ENCODE results near the gene TPGS2. TPM values are rescaled to one million over a fixed set of nuclear protein-coding genes. Genes with fewer than 3 reads are reported as not detected.

TPGS2 gene
- total and polyA plus RNA-seq, 5 experiments from 2014 or later = 49.7 to 62.6 (median 55.7) TPM

DNA sequence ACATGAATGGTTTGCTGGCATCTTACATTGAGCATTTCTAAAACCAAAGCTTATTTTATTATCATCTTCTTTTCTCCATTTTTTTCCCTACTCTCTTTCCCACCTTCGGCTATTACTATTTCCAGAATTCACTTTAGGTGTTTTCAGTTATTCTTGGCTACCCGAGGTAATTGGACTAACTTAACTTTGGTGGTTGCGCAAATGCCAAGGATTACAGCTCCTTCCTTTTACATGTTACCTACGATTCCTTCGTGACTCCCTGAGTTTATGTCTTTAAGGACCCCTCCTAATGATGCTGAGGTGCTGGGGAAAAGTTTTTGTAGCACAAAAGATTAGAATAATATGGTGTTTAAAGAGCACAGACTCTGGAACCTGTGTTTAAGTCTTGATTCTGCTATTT lies 14.4 kb upstream of the TPGS2 start:
- ATAC-seq = no peak
- no peaks in the 10 kb centered on the region for H3K27me3 Mint-ChIP-seq
- no peak for DNase-seq
- peaks cover 16 to 59% (median 34%) of the 10 kb centered on the region in 3 donors for H3K36me3 Mint-ChIP-seq
- peaks cover 0 to 13% (median 0%) of the 10 kb centered on the region in 9 donors for H3K9me3 Mint-ChIP-seq
- peaks cover 2 to 8% (median 6%) of the 10 kb centered on the region in 4 donors for H3K4me1 Mint-ChIP-seq
- no peak overlapping the region for H3K4me3 Mint-ChIP-seq
- no peak overlapping the region for H3K27ac Mint-ChIP-seq
- POLR2A ChIA-PET = interaction anchor here (0.5 kb wide), 1 partner anchor 17 kb away, joined by 4 read pairs; no protein-coding TSS in a partner anchor

DNA sequence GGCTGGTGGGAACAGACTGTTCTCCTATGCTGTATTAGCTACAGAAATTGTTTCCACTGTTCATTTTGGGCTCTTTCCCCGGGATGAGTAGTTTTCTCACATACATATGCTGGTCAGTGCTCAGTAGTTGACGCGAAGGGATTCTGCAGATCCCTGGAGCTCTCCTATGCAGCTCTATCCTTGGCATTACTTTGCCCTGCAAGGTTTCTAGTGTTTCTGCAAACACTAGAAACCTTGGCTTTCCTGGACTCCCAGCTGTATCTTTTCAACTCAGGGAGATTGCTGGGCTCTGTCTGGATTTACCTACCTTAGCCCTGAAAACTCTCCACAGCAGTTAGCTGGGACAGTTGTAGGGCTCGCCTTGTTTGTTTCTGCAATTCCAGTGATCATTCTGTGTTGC lies 11.0 kb upstream of the TPGS2 start:
- H3K4me1 Mint-ChIP-seq = peaks cover 2 to 8% (median 6%) of the 10 kb centered on the region in 4 donors
- DNase-seq = no peak
- no peak overlapping the region for H3K27ac Mint-ChIP-seq
- H3K36me3 Mint-ChIP-seq = peaks cover 16 to 81% (median 60%) of the 10 kb centered on the region in 3 donors
- no peaks in the 10 kb centered on the region for H3K27me3 Mint-ChIP-seq
- ATAC-seq = no peak
- peak overlapping the region in 1 of 10 donors; percentile 24 for H3K4me3 Mint-ChIP-seq
- POLR2A ChIA-PET = interaction anchor here (0.7 kb wide), 1 partner anchor 370 kb away, joined by 4 read pairs; no protein-coding TSS in a partner anchor
- H3K9me3 Mint-ChIP-seq = peaks cover 0 to 13% (median 2%) of the 10 kb centered on the region in 9 donors

DNA sequence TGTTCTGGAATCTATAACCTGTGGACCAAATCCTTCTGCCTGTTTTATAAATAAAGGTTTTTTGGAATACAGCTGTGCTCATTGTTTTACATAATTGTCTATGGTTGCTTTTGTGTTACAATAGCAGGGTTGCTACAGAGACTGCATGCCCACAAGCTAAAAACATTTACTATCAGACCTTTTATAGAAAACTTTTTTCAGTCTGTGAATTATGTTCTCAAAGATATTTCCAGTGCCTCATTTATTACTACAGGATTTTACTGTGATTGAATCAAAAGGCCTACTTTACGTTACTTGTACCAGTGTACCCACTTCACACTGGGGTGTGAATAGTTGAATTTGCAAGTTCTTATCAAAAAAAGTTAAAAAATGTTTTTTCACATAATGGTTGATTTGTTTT lies 7.1 kb upstream of the TPGS2 start:
- peaks cover 16 to 56% (median 50%) of the 10 kb centered on the region in 3 donors for H3K36me3 Mint-ChIP-seq
- no peak for DNase-seq
- POLR2A ChIA-PET = no interaction called here

DNA sequence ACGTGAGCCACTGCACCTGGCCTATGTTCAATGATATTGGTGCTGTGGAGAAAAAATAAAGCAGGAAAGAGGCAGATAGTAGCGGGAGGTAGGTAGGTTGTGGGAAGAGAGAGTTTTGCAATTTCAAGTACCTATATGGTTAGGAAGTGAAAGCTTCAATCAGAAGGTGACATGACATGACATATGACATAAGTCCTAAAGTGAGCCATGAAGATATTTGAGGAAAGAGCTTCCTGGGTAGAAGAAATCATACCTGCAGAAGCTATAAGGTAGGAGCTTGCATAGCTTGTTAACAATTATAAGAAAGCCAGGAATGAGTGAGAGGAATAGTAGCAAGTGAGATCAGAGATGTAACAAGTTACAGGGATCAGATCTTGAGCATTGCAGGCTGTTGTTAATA lies 4.3 kb upstream of the TPGS2 start:
- no peak overlapping the region for H3K4me3 Mint-ChIP-seq
- peaks cover 0 to 4% (median 0%) of the 10 kb centered on the region in 9 donors for H3K9me3 Mint-ChIP-seq
- POLR2A ChIA-PET = no interaction called here
- H3K36me3 Mint-ChIP-seq = peaks cover 0 to 30% (median 25%) of the 10 kb centered on the region in 3 donors
- no peaks in the 10 kb centered on the region for H3K27me3 Mint-ChIP-seq
- H3K4me1 Mint-ChIP-seq = peaks cover 13 to 27% (median 26%) of the 10 kb centered on the region in 4 donors
- ATAC-seq (no peak), DNase-seq (no peak)
- peak overlapping the region in 1 of 10 donors; percentile 8 for H3K27ac Mint-ChIP-seq

More for the DNA sequence above, 7.1 kb upstream of the TPGS2 start:
- Mint-ChIP-seq H3K27me3 (no peaks in the 10 kb centered on the region), H3K9me3 (peaks cover 0 to 13% (median 2%) of the 10 kb centered on the region in 9 donors), H3K4me1 (peaks cover 1 to 8% (median 3%) of the 10 kb centered on the region in 4 donors), H3K27ac (no peak overlapping the region), H3K4me3 (no peak overlapping the region)
- no peak for ATAC-seq

DNA sequence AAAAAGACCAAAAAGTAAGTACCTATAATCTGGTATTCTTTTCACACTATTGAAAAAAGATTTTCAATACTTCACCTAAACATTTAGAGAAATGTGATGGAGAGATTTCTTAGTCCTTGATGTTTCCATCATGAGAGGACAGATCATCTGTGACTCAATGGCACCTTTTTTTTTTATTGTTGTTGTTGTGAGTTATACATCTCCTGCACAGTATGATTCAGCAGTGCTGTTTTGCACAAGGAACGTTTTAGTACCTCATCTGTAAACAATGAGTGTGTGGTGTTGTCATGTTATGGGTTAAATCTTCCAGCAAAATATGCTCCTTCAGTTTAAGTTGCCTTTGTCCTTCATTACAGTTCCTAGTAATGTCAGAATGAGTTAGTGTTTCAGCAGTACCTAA lies 2.3 kb upstream of the TPGS2 start:
- H3K27ac Mint-ChIP-seq = peak overlapping the region in 2 of 10 donors; percentile 6 to 11
- peaks cover 13 to 42% (median 40%) of the 10 kb centered on the region in 4 donors for H3K4me1 Mint-ChIP-seq
- no peak for DNase-seq
- no peak for ATAC-seq
- H3K9me3 Mint-ChIP-seq = no peaks in the 10 kb centered on the region
- H3K4me3 Mint-ChIP-seq = no peak overlapping the region
- H3K27me3 Mint-ChIP-seq = no peaks in the 10 kb centered on the region
- POLR2A ChIA-PET = no interaction called here
- H3K36me3 Mint-ChIP-seq = peaks cover 0 to 12% (median 6%) of the 10 kb centered on the region in 3 donors

DNA sequence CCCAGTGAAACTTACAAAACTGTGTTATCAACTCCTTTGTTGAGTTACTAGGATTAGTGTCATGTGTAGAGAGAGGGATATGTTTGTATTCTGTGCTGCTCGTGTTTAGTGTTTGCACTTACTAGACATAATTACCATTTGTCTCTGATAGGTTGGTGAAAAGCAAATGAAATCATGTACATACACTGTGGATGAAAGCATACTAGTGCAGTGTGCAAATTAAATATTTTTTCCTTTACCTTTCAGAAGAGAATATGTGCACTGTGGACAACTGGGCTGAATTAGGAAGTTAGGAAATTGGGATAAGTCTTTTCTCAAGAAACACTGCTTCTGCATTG lies 1.3 kb upstream of the TPGS2 start:
- no peak for DNase-seq
- Mint-ChIP-seq H3K27me3 (no peaks in the 10 kb centered on the region), H3K36me3 (peaks cover 0 to 2% (median 0%) of the 10 kb centered on the region in 3 donors), H3K4me1 (peaks cover 13 to 42% (median 40%) of the 10 kb centered on the region in 4 donors), H3K4me3 (peak overlapping the region; percentile 88 to 99 (median 93)), H3K27ac (peak overlapping the region; percentile 44 to 92 (median 88)), H3K9me3 (no peaks in the 10 kb centered on the region)
- ATAC-seq = no peak
- POLR2A ChIA-PET = no interaction called here

DNA sequence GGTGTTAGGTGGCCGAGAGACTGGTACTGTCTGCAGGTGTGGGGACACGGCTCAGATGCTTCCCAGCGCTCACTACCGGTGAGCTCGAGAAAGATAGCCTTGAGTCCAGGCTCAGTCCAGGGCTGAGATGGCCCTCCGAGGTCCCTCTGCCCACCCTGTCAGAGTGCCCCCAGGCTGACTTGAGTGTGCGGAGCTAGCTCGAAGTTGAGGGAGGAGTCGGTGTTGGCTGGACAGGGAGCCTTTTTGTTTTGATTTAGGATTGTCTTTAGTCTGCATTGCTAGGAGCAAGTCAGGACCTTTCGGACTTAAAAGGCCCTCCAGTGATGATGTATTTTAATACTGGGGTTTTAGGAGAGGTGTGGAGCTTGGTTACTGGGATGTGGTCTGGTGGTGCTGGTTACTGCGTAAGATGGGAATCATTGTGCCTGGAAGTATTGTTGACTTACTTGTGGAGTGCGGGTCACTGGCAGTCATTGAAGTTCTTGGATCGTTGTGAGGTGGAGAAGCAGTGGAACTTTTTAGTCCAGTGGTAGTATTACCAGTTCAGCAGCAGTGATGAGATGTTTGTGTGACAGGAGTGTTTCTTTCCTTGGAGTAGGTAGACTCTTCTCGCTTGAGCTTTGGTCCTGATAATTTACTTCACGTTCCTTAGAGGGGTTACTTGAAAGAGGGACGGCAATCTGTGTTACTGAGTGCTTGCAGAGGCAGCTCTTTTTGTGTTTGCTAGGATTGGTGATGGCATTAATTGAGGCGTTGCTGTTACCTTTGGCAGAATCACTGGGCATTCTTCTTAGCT lies 758 bp upstream of the TPGS2 start:
- peaks cover 13 to 42% (median 40%) of the 10 kb centered on the region in 4 donors for H3K4me1 Mint-ChIP-seq
- no peaks in the 10 kb centered on the region for H3K9me3 Mint-ChIP-seq
- peak overlapping the region; percentile 44 to 92 (median 88) for H3K27ac Mint-ChIP-seq
- no peaks in the 10 kb centered on the region for H3K27me3 Mint-ChIP-seq
- H3K36me3 Mint-ChIP-seq = no peaks in the 10 kb centered on the region
- POLR2A ChIA-PET = interaction anchor here (0.6 to 1.6 kb wide), 4 partner anchors 11 to 1332 kb away, joined by 3 to 6 read pairs (median 4); partner anchors contain the start of gene INO80C
- DNase-seq (no peak), ATAC-seq (no peak)
- peak overlapping the region; percentile 88 to 99 (median 93) for H3K4me3 Mint-ChIP-seq

DNA sequence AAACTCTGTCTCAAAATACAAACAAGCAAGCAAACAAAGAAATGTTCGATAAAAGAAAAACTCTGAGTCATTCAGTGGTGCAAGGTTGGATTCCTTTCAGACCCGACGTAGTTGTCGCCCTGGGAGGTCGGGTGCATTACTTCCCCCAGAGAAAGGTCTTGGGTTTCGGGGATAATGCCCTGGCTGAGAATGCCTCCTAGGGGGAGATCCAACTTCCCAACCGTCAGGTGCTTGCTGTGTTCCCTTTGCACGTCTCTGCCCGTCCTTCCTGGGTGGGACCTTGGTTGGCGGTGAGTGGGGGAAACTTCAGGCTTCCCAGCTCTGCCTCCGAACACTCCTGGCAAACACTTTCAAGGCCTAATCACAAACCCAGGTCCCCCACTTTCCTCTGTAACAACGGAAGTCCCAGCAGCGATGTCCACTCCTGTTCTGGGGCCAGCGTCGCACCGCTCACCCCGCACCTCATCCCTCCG lies 609 bp downstream of the TPGS2 start:
- DNase-seq = peak in 6 of 10 donors; percentile 1 to 65 (median 15)
- H3K36me3 Mint-ChIP-seq = peaks cover 0 to 3% (median 2%) of the 10 kb centered on the region in 3 donors
- peak overlapping the region; percentile 39 to 95 (median 92) for H3K27ac Mint-ChIP-seq
- no peaks in the 10 kb centered on the region for H3K27me3 Mint-ChIP-seq
- H3K4me1 Mint-ChIP-seq = peaks cover 13 to 41% (median 39%) of the 10 kb centered on the region in 4 donors
- peak overlapping the region; percentile 88 to 99 (median 93) for H3K4me3 Mint-ChIP-seq
- peak in 1 of 2 donors; percentile 0 for ATAC-seq
- POLR2A ChIA-PET = interaction anchor here (1.2 to 1.6 kb wide), 3 partner anchors 9 to 1331 kb away, joined by 3 to 6 read pairs (median 4); partner anchors contain the start of gene INO80C
- H3K9me3 Mint-ChIP-seq = no peaks in the 10 kb centered on the region

DNA sequence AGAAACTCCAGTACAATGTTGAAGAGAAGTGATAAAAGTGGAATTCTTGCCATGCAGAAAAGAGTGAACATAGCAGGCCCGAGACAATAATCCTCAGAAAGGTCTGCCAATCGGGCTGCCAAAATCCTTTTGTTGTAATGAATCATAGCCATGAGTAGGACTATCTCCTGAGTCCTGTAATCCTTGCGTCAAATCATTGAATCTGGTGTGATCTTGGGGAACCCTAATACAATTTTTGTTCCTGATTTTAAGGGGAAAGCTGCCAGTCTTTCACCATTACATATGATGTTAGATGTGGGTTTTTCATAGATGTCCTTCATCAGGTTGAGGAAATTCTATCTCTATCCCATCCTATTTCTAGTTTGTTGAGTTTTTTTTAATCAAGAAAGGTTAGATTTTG lies 2.2 kb downstream of the TPGS2 start:
- H3K4me1 Mint-ChIP-seq = peaks cover 13 to 41% (median 38%) of the 10 kb centered on the region in 4 donors
- DNase-seq = no peak
- no peaks in the 10 kb centered on the region for H3K9me3 Mint-ChIP-seq
- H3K36me3 Mint-ChIP-seq = peaks cover 0 to 7% (median 2%) of the 10 kb centered on the region in 3 donors
- POLR2A ChIA-PET = interaction anchor here (0.6 kb wide), 1 partner anchor 16 kb away, joined by 4 read pairs; no protein-coding TSS in a partner anchor
- H3K4me3 Mint-ChIP-seq = no peak overlapping the region
- no peak for ATAC-seq
- H3K27ac Mint-ChIP-seq = no peak overlapping the region
- H3K27me3 Mint-ChIP-seq = no peaks in the 10 kb centered on the region

DNA sequence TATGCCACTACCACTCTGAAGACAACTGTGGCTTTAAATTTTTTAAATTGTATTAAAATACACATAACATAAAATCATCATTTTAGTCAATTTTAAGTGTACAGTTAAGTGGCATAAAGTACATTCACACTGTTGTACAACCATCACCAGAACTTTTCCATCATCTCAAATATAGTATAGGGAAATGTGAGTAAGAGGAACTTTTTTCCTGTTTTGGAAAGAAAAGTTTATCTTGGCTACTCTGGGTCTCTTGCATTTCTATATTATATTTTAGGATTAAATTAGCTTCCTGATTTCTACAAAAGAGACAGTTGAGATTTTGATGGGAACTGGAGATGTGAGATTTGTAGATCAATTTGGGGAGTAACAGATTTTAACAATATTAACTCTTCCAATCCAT lies 3.3 kb downstream of the TPGS2 start:
- POLR2A ChIA-PET = interaction anchor here (0.7 kb wide), 1 partner anchor 1385 kb away, joined by 5 read pairs; no protein-coding TSS in a partner anchor
- peaks cover 13 to 36% (median 33%) of the 10 kb centered on the region in 4 donors for H3K4me1 Mint-ChIP-seq
- no peaks in the 10 kb centered on the region for H3K9me3 Mint-ChIP-seq
- no peaks in the 10 kb centered on the region for H3K27me3 Mint-ChIP-seq
- ATAC-seq (no peak), DNase-seq (no peak)
- no peak overlapping the region for H3K4me3 Mint-ChIP-seq
- H3K36me3 Mint-ChIP-seq = peaks cover 0 to 7% (median 2%) of the 10 kb centered on the region in 3 donors
- H3K27ac Mint-ChIP-seq = no peak overlapping the region

DNA sequence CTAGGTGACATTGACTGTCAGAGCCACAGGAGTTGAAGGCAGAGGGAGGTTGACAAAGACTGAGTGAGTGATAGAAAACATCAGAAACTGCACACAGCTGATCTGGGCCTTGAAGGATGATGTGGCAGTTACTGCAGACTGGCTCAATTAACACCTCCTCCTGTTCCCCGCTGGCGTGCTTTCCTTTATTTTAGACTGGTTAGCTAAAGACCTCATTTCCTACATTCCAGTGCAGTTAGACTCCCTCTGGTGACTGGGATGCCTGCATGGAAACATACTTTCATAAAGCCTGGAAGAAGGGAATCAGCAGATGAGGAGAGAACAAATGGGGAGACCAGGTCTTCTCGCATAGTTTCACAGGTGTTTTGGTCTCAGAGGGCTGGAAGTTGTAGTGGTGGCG lies 7.1 kb downstream of the TPGS2 start:
- DNase-seq (no peak), ATAC-seq (no peak)
- Mint-ChIP-seq H3K4me1 (peaks cover 0 to 7% (median 3%) of the 10 kb centered on the region in 4 donors), H3K36me3 (peaks cover 4 to 24% (median 15%) of the 10 kb centered on the region in 3 donors), H3K27ac (peak overlapping the region in 2 of 10 donors; percentile 10 to 39), H3K9me3 (no peaks in the 10 kb centered on the region), H3K4me3 (no peak overlapping the region), H3K27me3 (no peaks in the 10 kb centered on the region)
- POLR2A ChIA-PET = no interaction called here

DNA sequence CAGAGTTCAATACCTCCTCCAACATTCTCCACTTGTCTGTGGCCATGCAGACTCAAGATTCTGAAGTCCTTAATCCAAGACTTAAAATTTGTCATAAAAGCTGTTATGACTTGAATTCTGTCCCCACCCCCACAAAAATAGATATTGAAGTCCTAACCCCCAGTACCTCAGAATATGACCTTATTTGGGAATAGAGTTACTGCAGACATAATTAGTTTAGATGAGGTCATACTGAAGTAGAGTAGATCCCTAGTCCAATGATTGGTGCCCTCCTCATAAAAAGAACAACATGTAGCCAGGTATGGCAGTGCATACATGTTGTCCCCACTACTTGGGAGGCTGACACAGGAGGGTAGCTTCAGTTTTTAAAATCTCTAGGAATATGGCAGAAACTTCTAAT lies 9.2 kb downstream of the TPGS2 start:
- H3K36me3 Mint-ChIP-seq = peaks cover 4 to 40% (median 15%) of the 10 kb centered on the region in 3 donors
- ATAC-seq = no peak
- H3K9me3 Mint-ChIP-seq = no peaks in the 10 kb centered on the region
- no peaks in the 10 kb centered on the region for H3K27me3 Mint-ChIP-seq
- no peak overlapping the region for H3K27ac Mint-ChIP-seq
- no peak for DNase-seq
- POLR2A ChIA-PET = interaction anchor here (1.6 kb wide), 1 partner anchor 9 kb away, joined by 4 read pairs; the partner anchor contains the start of genes KIAA1328 and TPGS2
- H3K4me1 Mint-ChIP-seq = peaks cover 0 to 7% (median 2%) of the 10 kb centered on the region in 4 donors
- no peak overlapping the region for H3K4me3 Mint-ChIP-seq

DNA sequence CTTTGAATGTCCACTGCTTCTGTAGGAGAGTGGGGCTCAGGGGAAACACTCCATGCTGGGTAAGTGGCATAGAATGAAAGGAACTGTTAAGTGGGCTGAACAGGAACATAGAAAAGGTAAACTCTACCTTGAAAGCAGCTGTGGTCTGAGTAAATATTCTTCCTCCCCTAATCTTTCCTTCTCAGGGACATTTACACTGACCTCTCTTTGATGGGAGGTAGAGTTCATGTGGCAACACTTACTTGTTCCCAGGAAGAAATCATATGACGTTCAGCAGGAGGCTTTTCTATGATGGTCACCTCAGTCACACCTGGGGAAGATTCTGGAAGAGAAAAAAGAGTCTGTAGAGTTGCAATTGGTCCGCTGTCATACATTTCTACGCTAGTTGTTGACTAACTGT lies 10.2 kb downstream of the TPGS2 start:
- Mint-ChIP-seq H3K27me3 (no peaks in the 10 kb centered on the region), H3K27ac (no peak overlapping the region), H3K9me3 (no peaks in the 10 kb centered on the region), H3K36me3 (peaks cover 4 to 48% (median 11%) of the 10 kb centered on the region in 3 donors), H3K4me1 (peaks cover 0 to 14% (median 4%) of the 10 kb centered on the region in 4 donors), H3K4me3 (no peak overlapping the region)
- DNase-seq (no peak), ATAC-seq (no peak)
- POLR2A ChIA-PET = interaction anchor here (1.6 kb wide), 1 partner anchor 10 kb away, joined by 4 read pairs; the partner anchor contains the start of genes KIAA1328 and TPGS2
